ENCODE results near the gene SPATA21.
A peak's percentile ranks its signal among the peaks of the same experiment; 100 is the strongest.

SPATA21 gene

DNA sequence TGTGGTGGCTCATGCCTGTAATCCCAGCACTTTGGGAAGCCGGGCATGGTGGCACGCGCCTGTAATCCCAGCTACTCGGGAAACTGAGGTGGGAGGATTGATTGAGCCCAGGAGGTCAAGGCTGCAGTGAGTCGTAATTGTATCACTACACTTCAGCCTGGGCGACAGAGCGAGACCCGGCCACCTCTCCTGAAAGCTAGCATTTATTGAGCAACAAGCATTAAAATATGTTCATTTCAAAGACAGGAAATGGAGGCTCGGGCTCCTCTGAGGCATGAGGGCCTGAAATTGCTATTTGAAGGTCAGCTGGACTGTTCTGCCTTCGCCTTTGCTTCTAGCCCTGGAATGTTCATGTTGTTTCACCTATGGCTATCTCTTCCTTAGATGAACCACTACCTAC is 34.5 kb downstream of the SPATA21 start:
- no peak overlapping the region for H2BK120ac ChIP-seq (ENCODE audit: low read depth, low read length)
- no peaks in the 10 kb centered on the region for H3K4me1 ChIP-seq (ENCODE audit: control insufficient read depth in 2 of 2, insufficient read depth in 1 of 2, low read depth in 1 of 2, low read length in 2 of 2)
- H4K8ac ChIP-seq (ENCODE audit: low read depth, low read length), result no peak overlapping the region
- H4K91ac ChIP-seq (ENCODE audit: low read depth, low read length, poor library complexity), result no peak overlapping the region
- no peak overlapping the region for H2BK15ac ChIP-seq (ENCODE audit: low read length)
- no peaks in the 10 kb centered on the region for H3K27me3 ChIP-seq (ENCODE audit: control insufficient read depth in 3 of 3, insufficient read depth in 3 of 3, low read depth in 1 of 3, low read length in 3 of 3)
- no peak overlapping the region for H3K4me2 ChIP-seq (ENCODE audit: insufficient read depth, low read length, poor library complexity, severe bottlenecking)
- no peak overlapping the region for H2AFZ ChIP-seq (ENCODE audit: low read length)
- no peak for DNase-seq (ENCODE audit: low spot score)
- H2AK5ac ChIP-seq (ENCODE audit: low read depth, low read length), result no peak overlapping the region
- no peak overlapping the region for H3K14ac ChIP-seq (ENCODE audit: low read length)
- H3K18ac ChIP-seq (ENCODE audit: low read length), result no peak overlapping the region
- no peak overlapping the region for H3K9ac ChIP-seq (ENCODE audit: low read depth, low read length, poor library complexity)
- no peaks in the 10 kb centered on the region for H3K79me1 ChIP-seq (ENCODE audit: low read depth, low read length)
- no peak overlapping the region for H3K4ac ChIP-seq (ENCODE audit: low read length)
- no peak overlapping the region for H3K4me3 ChIP-seq (ENCODE audit: low read length in 2 of 2)
- H2BK12ac ChIP-seq (ENCODE audit: low read length), result no peak overlapping the region
- no CpG with 5 or more reads among the region's 10 CpGs for WGBS, 2 donors (ENCODE audit: extremely low coverage in 2 of 2, insufficient read length in 2 of 2, insufficient replicate concordance in 1 of 2)
- H3K9me3 ChIP-seq (replicated peaks in 1 of 2; ENCODE audit: control insufficient read depth in 2 of 2, insufficient read depth in 1 of 2, low read depth in 1 of 2, low read length in 2 of 2), result no peaks in the 10 kb centered on the region
- no peak overlapping the region for H3K23ac ChIP-seq (ENCODE audit: low read depth, low read length, poor library complexity)
- no peak overlapping the region for H3K27ac ChIP-seq (replicated peaks; ENCODE audit: low read length)
- peaks cover 4 to 24% of the 10 kb centered on the region in 2 donors for H3K36me3 ChIP-seq (replicated peaks in 1 of 2; ENCODE audit: control insufficient read depth in 2 of 2, insufficient read depth in 2 of 2, low read length in 2 of 2)
- no peak overlapping the region for H2BK5ac ChIP-seq (ENCODE audit: low read length)

DNA sequence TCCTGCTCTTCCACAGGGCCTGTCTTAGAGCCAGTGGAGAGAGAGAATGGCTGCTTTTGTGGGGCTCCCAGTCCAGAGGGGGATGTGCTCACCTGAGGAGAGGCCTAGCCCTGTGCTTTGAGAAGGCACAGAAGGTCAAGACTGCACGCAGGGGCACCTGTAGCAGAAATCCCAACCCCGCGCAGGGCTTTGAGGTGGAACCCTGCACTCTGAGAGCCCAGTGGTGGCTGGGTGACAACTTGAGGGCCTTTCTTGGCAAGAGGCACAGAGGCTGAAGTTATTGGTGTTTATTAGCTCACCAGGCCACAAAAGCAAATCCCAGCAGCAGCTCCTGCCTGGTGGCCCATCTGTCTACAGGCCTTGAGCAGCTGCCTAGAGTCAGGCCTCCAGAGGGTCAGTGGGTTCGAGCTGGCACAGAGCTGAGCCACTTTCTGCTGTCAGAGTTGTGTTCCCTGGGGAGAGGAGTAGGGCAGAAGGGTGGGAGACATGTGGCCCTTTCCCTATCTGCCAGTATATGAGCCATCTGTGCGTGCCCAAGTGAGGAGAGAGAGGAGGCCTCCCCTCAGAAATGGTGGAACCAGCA is 38.8 kb downstream of the SPATA21 start:
- H4K91ac ChIP-seq (ENCODE audit: low read depth, low read length, poor library complexity), result no peak overlapping the region
- no peak overlapping the region for H2BK15ac ChIP-seq (ENCODE audit: low read length)
- H3K4ac ChIP-seq (ENCODE audit: low read length), result no peak overlapping the region
- H3K23ac ChIP-seq (ENCODE audit: low read depth, low read length, poor library complexity), result no peak overlapping the region
- no CpG with 5 or more reads among the region's 5 CpGs for WGBS, 2 donors (ENCODE audit: extremely low coverage in 2 of 2, insufficient read length in 2 of 2, insufficient replicate concordance in 1 of 2)
- no peak overlapping the region for H3K9ac ChIP-seq (ENCODE audit: low read depth, low read length, poor library complexity)
- peaks cover 25 to 67% of the 10 kb centered on the region in 2 donors for H3K36me3 ChIP-seq (replicated peaks in 1 of 2; ENCODE audit: control insufficient read depth in 2 of 2, insufficient read depth in 2 of 2, low read length in 2 of 2)
- H2BK5ac ChIP-seq (ENCODE audit: low read length), result no peak overlapping the region
- peaks cover 2% of the 10 kb centered on the region for H3K79me1 ChIP-seq (ENCODE audit: low read depth, low read length)
- H3K9me3 ChIP-seq (replicated peaks in 1 of 2; ENCODE audit: control insufficient read depth in 2 of 2, insufficient read depth in 1 of 2, low read depth in 1 of 2, low read length in 2 of 2), result peaks cover 0 to 3% of the 10 kb centered on the region in 2 donors
- no peaks in the 10 kb centered on the region for H3K4me1 ChIP-seq (ENCODE audit: control insufficient read depth in 2 of 2, insufficient read depth in 1 of 2, low read depth in 1 of 2, low read length in 2 of 2)
- no peak overlapping the region for H2AK5ac ChIP-seq (ENCODE audit: low read depth, low read length)
- H3K27ac ChIP-seq (replicated peaks; ENCODE audit: low read length), result no peak overlapping the region
- no peak overlapping the region for H4K8ac ChIP-seq (ENCODE audit: low read depth, low read length)
- H3K4me2 ChIP-seq (ENCODE audit: insufficient read depth, low read length, poor library complexity, severe bottlenecking), result no peak overlapping the region
- no peak overlapping the region for H3K14ac ChIP-seq (ENCODE audit: low read length)
- H2AFZ ChIP-seq (ENCODE audit: low read length), result no peak overlapping the region
- DNase-seq (ENCODE audit: low spot score), result no peak
- no peak overlapping the region for H2BK12ac ChIP-seq (ENCODE audit: low read length)
- no peaks in the 10 kb centered on the region for H3K27me3 ChIP-seq (ENCODE audit: control insufficient read depth in 3 of 3, insufficient read depth in 3 of 3, low read depth in 1 of 3, low read length in 3 of 3)
- H3K18ac ChIP-seq (ENCODE audit: low read length), result no peak overlapping the region
- H2BK120ac ChIP-seq (ENCODE audit: low read depth, low read length), result no peak overlapping the region
- H3K4me3 ChIP-seq (ENCODE audit: low read length in 2 of 2), result no peak overlapping the region

DNA sequence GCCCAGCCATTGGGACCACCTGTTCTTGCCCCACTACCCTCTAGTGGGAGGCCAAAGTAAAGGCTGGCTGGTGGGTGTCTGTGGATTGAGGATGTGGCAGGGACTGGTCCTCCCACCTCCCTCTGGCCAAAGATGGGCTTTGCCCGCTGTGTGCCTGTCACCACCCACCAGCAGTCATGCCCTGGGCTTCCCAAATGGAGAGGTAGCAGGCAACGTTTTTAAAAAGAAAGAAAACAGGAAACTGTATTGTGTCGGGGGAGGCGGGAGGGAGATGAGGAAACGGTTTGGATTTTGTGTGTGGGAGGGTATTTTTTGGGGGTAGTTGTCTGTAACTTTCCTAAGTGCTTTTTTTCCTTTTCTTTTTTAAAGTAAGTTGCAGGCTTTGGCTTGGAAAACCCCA is 40.1 kb downstream of the SPATA21 start:
- Histone ChIP-seq H2AFZ (ENCODE audit: low read length) (no peak overlapping the region), H2AK5ac (ENCODE audit: low read depth, low read length) (no peak overlapping the region), H3K79me1 (ENCODE audit: low read depth, low read length) (peaks cover 8% of the 10 kb centered on the region), H3K4me3 (ENCODE audit: low read length in 2 of 2) (no peak overlapping the region), H3K9ac (ENCODE audit: low read depth, low read length, poor library complexity) (no peak overlapping the region), H3K4me2 (ENCODE audit: insufficient read depth, low read length, poor library complexity, severe bottlenecking) (no peak overlapping the region), H2BK120ac (ENCODE audit: low read depth, low read length) (no peak overlapping the region), H3K4me1 (ENCODE audit: control insufficient read depth in 2 of 2, insufficient read depth in 1 of 2, low read depth in 1 of 2, low read length in 2 of 2) (peaks cover under 1 to 4% of the 10 kb centered on the region in 2 donors), H2BK5ac (ENCODE audit: low read length) (no peak overlapping the region), H3K4ac (ENCODE audit: low read length) (no peak overlapping the region), H3K27ac (replicated peaks; ENCODE audit: low read length) (no peak overlapping the region), H2BK12ac (ENCODE audit: low read length) (no peak overlapping the region), H3K36me3 (replicated peaks in 1 of 2; ENCODE audit: control insufficient read depth in 2 of 2, insufficient read depth in 2 of 2, low read length in 2 of 2) (peaks cover 29 to 80% of the 10 kb centered on the region in 2 donors), H3K9me3 (replicated peaks in 1 of 2; ENCODE audit: control insufficient read depth in 2 of 2, insufficient read depth in 1 of 2, low read depth in 1 of 2, low read length in 2 of 2) (peaks cover 0 to 3% of the 10 kb centered on the region in 2 donors), H4K91ac (ENCODE audit: low read depth, low read length, poor library complexity) (no peak overlapping the region), H3K14ac (ENCODE audit: low read length) (no peak overlapping the region), H3K27me3 (ENCODE audit: control insufficient read depth in 3 of 3, insufficient read depth in 3 of 3, low read depth in 1 of 3, low read length in 3 of 3) (no peaks in the 10 kb centered on the region), H3K18ac (ENCODE audit: low read length) (no peak overlapping the region), H4K8ac (ENCODE audit: low read depth, low read length) (no peak overlapping the region), H3K23ac (ENCODE audit: low read depth, low read length, poor library complexity) (no peak overlapping the region), H2BK15ac (ENCODE audit: low read length) (no peak overlapping the region)
- DNase-seq (ENCODE audit: low spot score), result no peak
- WGBS, 2 donors (ENCODE audit: extremely low coverage in 2 of 2, insufficient read length in 2 of 2, insufficient replicate concordance in 1 of 2), result 100% methylated on average over 3 to 4 of the region's 5 CpGs

DNA sequence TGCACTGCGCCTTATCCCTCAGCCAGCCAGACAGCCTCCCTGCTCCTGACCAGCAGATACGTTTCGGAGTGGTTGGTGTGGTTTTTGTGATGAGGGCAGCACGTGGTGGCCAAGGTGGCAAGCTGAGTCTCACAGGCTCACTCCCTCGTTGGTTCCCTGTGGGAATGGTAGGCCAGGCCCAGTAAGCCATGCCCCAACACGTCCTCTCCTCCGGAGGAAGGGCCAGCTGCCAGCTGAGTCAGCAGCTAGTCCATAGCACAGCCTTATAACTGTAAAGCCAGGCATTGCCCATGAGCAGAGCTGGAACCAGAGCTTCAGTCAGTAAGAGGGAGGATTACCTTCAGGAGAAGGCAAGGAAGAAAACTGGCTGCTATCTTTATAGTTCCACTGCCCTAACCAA is 40.6 kb downstream of the SPATA21 start:
- peaks cover 29 to 84% of the 10 kb centered on the region in 2 donors for H3K36me3 ChIP-seq (replicated peaks in 1 of 2; ENCODE audit: control insufficient read depth in 2 of 2, insufficient read depth in 2 of 2, low read length in 2 of 2)
- H3K27me3 ChIP-seq (ENCODE audit: control insufficient read depth in 3 of 3, insufficient read depth in 3 of 3, low read depth in 1 of 3, low read length in 3 of 3), result no peaks in the 10 kb centered on the region
- peaks cover 0 to 3% of the 10 kb centered on the region in 2 donors for H3K9me3 ChIP-seq (replicated peaks in 1 of 2; ENCODE audit: control insufficient read depth in 2 of 2, insufficient read depth in 1 of 2, low read depth in 1 of 2, low read length in 2 of 2)
- H2BK15ac ChIP-seq (ENCODE audit: low read length), result no peak overlapping the region
- H2BK5ac ChIP-seq (ENCODE audit: low read length), result no peak overlapping the region
- peaks cover 3 to 4% of the 10 kb centered on the region in 2 donors for H3K4me1 ChIP-seq (ENCODE audit: control insufficient read depth in 2 of 2, insufficient read depth in 1 of 2, low read depth in 1 of 2, low read length in 2 of 2)
- no peak overlapping the region for H4K8ac ChIP-seq (ENCODE audit: low read depth, low read length)
- no peak overlapping the region for H2AK5ac ChIP-seq (ENCODE audit: low read depth, low read length)
- no peak overlapping the region for H3K9ac ChIP-seq (ENCODE audit: low read depth, low read length, poor library complexity)
- no peak overlapping the region for H3K23ac ChIP-seq (ENCODE audit: low read depth, low read length, poor library complexity)
- no peak overlapping the region for H3K27ac ChIP-seq (replicated peaks; ENCODE audit: low read length)
- H3K4ac ChIP-seq (ENCODE audit: low read length), result no peak overlapping the region
- H3K4me2 ChIP-seq (ENCODE audit: insufficient read depth, low read length, poor library complexity, severe bottlenecking), result no peak overlapping the region
- no peak overlapping the region for H4K91ac ChIP-seq (ENCODE audit: low read depth, low read length, poor library complexity)
- H2BK120ac ChIP-seq (ENCODE audit: low read depth, low read length), result no peak overlapping the region
- peak overlapping the region in 1 of 2 donors; percentile 1 for H3K4me3 ChIP-seq (ENCODE audit: low read length in 2 of 2)
- H2BK12ac ChIP-seq (ENCODE audit: low read length), result no peak overlapping the region
- H3K18ac ChIP-seq (ENCODE audit: low read length), result no peak overlapping the region
- H2AFZ ChIP-seq (ENCODE audit: low read length), result no peak overlapping the region
- H3K14ac ChIP-seq (ENCODE audit: low read length), result peak overlapping the region; percentile 27
- H3K79me1 ChIP-seq (ENCODE audit: low read depth, low read length), result peaks cover 10% of the 10 kb centered on the region
- no CpG with 5 or more reads among the region's 7 CpGs for WGBS, 2 donors (ENCODE audit: extremely low coverage in 2 of 2, insufficient read length in 2 of 2, insufficient replicate concordance in 1 of 2)
- DNase-seq (ENCODE audit: low spot score), result no peak

Data from neuronal stem cell (in vitro differentiated cells).